Prostate gland (tissue), 2 donors: ENCODE measurements around the gene INCA1. TPM values are rescaled to one million over a fixed set of nuclear protein-coding genes. Genes with fewer than 3 reads are reported as not detected.

Experiments used
- DNase-seq: peaks from one replicate; pipeline ENCODE4 v3.0.0-alpha.2; 2019; ENCODE audit warnings: low spot score
- H3K27ac ChIP-seq, 2 donors: fragments of 200-600 bp; sonication (generic); 2 replicates each; pipeline ENCODE4 v1.5.1; 2017 to 2019
- H3K27me3 ChIP-seq: fragments of 200-600 bp; sonication (generic); replicated peaks from 2 replicates; pipeline ENCODE4 v1.5.1; 2019; ENCODE audit not compliant: insufficient read depth
- H3K36me3 ChIP-seq, 2 donors: fragments of 200-600 bp; sonication (generic); 1 replicate in 1 of 2; 2 replicates in 1 of 2; pipeline versions ENCODE4 v1.5.1 to v1.8.1; 2017 to 2019
- H3K4me1 ChIP-seq: fragments of 200-600 bp; sonication (generic); replicated peaks from 2 replicates; pipeline ENCODE4 v1.5.1; 2019
- H3K4me3 ChIP-seq, 2 donors: fragments of 200-600 bp; sonication (generic); 2 replicates each; pipeline ENCODE4 v1.5.1; 2017 to 2019
- H3K9me3 ChIP-seq: fragments of 200-600 bp; sonication (generic); 2 replicates; pipeline ENCODE4 v1.5.1; 2017
- POLR2A ChIP-seq: fragments of 450-650 bp; IDR thresholded peaks from one replicate; pipeline ENCODE4 v1.6.1; 2016; ENCODE audit warnings: antibody characterized with exemption, mild to moderate bottlenecking
- POLR2AphosphoS5 ChIP-seq: sonication (generic); formaldehyde crosslinking; IDR thresholded peaks from one replicate; pipeline ENCODE4 v1.6.1; 2017; ENCODE audit warnings: antibody characterized with exemption
- WGBS: methylation state at CpG from one replicate; pipeline ENCODE4 v1.1.5; 2018; 5-methylcytosine and 5-hydroxymethylcytosine counted together
- intact Hi-C: fragments of 100-400 bp; cut with DNase I; formaldehyde crosslinking; loops from one replicate; pipeline ENCODE4 v1.14.2; 2022
- total RNA-seq, 2 donors: library from RNA; depleted of rRNA; stranded (reverse); fragments of >200 nt; gene quantifications; one replicate each; pipeline ENCODE4 v1.1.0, GENCODE V29; 2016
- TF ChIP-seq, protein P1 (sequence below), 4 experiments: fragments of 200-600 bp in 2 of 4; fragments of 450-650 bp in 2 of 4; sonication (generic) in 2 of 4; IDR thresholded peaks; 1 replicate in 3 of 4; 2 replicates in 1 of 4; pipeline ENCODE4 v1.5.1; 2016 to 2019; ENCODE audit warnings: antibody characterized with exemption in 4 of 4, mild to moderate bottlenecking in 2 of 4, moderate library complexity in 2 of 4

INCA1 gene
- total RNA-seq, 2 donors from 2014 or later, result 2.5 to 8.4 TPM

DNA sequence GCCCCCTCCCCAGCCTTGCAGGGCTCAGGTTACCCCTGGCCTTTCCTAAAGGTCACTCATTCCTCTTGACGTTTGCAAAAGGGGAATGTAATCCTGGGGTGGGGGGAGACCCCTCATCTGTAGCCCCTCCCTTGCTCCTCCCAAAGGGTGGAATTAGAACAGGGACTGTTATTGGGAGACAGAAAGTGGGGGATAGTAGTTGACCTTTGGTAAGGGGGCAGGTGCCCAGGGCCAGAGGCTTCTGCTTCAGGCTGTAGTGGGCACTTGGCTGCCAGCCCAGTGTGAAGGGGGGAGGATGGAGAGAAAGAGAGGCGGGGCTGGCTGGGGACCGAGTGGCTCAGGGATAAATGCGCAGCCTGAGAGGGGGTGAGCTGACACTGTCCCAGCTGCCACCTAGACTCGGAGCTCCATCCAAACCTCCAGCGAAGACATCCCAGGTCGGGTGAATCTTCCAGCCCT, 46.5 kb downstream of the INCA1 start, which contains the start of gene ENO3:
Gene ENO3 (plus strand): TSS at position 374 of the 459 bp plus-strand sequence. CDS start 711 bp downstream, outside the sequence.
- H3K4me1 ChIP-seq, result peaks cover 10% of the 10 kb centered on the region
- TF ChIP-seq POLR2AphosphoS5, result no peak
- no peak for TF ChIP-seq POLR2A
- TF ChIP-seq, protein P1, sequence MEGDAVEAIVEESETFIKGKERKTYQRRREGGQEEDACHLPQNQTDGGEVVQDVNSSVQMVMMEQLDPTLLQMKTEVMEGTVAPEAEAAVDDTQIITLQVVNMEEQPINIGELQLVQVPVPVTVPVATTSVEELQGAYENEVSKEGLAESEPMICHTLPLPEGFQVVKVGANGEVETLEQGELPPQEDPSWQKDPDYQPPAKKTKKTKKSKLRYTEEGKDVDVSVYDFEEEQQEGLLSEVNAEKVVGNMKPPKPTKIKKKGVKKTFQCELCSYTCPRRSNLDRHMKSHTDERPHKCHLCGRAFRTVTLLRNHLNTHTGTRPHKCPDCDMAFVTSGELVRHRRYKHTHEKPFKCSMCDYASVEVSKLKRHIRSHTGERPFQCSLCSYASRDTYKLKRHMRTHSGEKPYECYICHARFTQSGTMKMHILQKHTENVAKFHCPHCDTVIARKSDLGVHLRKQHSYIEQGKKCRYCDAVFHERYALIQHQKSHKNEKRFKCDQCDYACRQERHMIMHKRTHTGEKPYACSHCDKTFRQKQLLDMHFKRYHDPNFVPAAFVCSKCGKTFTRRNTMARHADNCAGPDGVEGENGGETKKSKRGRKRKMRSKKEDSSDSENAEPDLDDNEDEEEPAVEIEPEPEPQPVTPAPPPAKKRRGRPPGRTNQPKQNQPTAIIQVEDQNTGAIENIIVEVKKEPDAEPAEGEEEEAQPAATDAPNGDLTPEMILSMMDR (IDR thresholded peaks at IDR 0.05), result no peak
- H3K9me3 ChIP-seq, result no peaks in the 10 kb centered on the region
- H3K27me3 ChIP-seq, result no peaks in the 10 kb centered on the region
- intact Hi-C loops, result no loop called here
- H3K36me3 ChIP-seq, result no peaks in the 10 kb centered on the region
- peak within 1 kb of the TSS; percentile 94 to 100 for H3K4me3 ChIP-seq
- H3K27ac ChIP-seq, result peak within 1 kb of the TSS; percentile 88 to 96
- DNase-seq, result no peak
- 42% methylated on average over 7 of the region's 7 CpGs for WGBS

DNA sequence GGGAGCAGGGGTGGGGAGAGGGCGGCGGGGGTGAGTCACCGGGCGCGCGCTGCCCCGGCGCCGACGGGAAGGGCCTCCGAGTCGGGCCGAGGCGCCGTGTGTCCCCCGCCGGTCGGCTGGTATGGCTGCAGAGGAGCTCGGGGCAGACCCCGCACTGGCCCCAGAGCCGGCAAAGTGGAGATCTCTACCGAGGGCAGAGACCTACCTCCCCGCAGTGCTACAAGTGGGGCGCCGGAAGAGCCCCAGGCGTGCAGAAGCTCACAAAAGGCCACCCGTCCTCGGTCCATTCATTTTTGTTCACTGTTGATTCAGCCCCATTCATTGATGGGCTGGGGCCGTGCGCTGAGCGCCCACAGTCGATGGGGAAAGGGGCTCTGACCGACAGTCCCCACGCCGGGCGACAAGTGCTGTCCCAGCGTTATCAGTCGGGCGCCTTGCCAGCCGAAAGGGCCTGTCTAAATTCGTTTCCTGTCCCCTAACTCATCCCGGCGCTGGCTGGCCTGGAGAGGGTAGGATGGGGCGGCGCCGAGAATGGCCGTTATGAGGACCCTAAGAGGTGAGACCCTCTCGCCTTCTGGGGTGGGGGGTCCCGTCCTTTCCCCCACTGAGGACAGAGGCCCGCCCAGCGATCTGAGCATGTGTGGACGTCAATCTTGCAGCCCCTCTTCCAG, 47.1 kb downstream of the INCA1 start:
- peak; percentile 15 for TF ChIP-seq POLR2A
- TF ChIP-seq POLR2AphosphoS5, result no peak
- intact Hi-C loops, result no loop called here
- Histone ChIP-seq H3K27ac (peak overlapping the region; percentile 88 to 96), H3K9me3 (no peaks in the 10 kb centered on the region), H3K36me3 (no peaks in the 10 kb centered on the region), H3K4me1 (peaks cover 15% of the 10 kb centered on the region), H3K4me3 (peak overlapping the region; percentile 94 to 100), H3K27me3 (no peaks in the 10 kb centered on the region)
- 7% methylated on average over 52 of the region's 52 CpGs for WGBS
- DNase-seq, result no peak

DNA sequence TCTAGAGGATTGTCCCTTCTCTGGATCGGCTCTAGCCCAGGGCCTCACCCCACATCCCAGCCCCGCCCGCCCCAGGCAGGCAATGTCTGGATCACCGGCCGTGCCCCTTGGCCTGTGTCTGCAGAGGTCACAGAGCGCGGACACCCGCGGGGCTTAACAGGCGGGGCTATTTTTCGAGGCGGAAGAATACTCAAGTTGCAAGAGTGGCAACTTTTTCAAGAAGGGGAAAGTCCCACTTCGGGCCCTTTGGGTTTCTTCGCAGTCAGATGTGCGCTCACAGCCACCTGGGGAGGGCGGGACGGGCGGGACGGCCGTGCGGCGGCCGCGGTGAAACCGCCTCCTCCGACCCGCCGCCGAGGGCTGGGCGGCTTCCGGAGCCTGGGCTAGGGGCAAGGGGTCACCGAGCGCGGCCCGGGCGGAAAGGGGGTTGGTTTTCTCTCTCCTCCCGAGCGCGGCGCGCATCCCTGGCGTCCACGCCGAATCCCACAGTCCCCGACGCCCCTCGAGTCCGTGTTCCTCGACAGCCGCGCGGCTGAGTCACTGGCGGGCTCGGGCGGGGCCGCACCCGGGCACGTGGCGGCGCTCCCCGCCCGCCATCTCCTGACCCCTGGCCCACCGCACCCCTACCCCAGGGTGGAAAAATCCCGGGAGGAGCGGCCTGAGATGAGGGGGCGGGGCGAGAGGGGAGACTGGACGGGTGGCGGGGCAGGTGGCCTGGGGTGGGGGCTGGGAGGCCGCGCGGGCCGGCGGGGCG, 47.8 kb downstream of the INCA1 start:
- Histone ChIP-seq H3K4me3 (peak overlapping the region; percentile 94 to 100), H3K27ac (peak overlapping the region; percentile 88 to 96), H3K27me3 (no peaks in the 10 kb centered on the region), H3K36me3 (no peaks in the 10 kb centered on the region), H3K4me1 (peaks cover 15% of the 10 kb centered on the region), H3K9me3 (no peaks in the 10 kb centered on the region)
- WGBS, result under 1% methylated on average over 41 of the region's 75 CpGs
- peak; percentile 18 for TF ChIP-seq POLR2A
- TF ChIP-seq, protein P1 (IDR thresholded peaks at IDR 0.05), result no peak
- DNase-seq, result peak; percentile 44
- intact Hi-C loops, result loop anchor here (2.0 to 5.0 kb wide), 2 partner anchors 17 to 38 kb away; partner anchors contain the start of genes CAMTA2 and SPAG7

DNA sequence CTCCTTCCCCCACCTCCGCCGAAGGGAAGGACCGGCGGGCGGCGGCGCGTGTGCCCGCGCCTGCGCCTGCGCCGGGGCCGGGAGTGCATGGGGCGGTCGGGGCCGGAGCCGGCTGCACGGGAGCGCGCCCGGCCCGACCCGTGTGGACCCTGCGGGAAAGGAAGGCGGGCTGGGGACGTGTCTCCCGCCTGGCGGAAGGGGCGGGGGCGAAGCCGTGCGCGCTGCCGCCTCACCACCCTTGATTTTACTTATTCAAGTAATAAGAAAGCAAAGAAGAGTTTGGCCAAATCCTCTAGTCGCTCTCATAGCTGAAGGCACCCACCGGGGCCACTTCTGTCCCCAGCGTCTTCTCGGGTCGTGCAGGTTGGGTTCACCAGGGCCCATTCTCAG, 48.4 kb downstream of the INCA1 start:
- intact Hi-C loops, result loop anchor here (1.0 to 5.0 kb wide), 3 partner anchors 18 to 48 kb away; partner anchors contain the start of genes CAMTA2, INCA1, KIF1C and SPAG7
- TF ChIP-seq, protein P1 (IDR thresholded peaks at IDR 0.05), result peak in 1 of 4 experiments; percentile 8
- TF ChIP-seq POLR2AphosphoS5, result no peak
- TF ChIP-seq POLR2A, result peak; percentile 49
- peak; percentile 73 for DNase-seq
- H3K36me3 ChIP-seq, result no peaks in the 10 kb centered on the region
- H3K27ac ChIP-seq, result peak overlapping the region; percentile 88 to 96
- H3K4me1 ChIP-seq, result peaks cover 15% of the 10 kb centered on the region
- H3K9me3 ChIP-seq, result no peaks in the 10 kb centered on the region
- peak overlapping the region; percentile 94 to 100 for H3K4me3 ChIP-seq
- under 1% methylated on average over 37 of the region's 40 CpGs for WGBS
- no peaks in the 10 kb centered on the region for H3K27me3 ChIP-seq
